SU-DHL-6 (cell line): ENCODE results near the gene BANK1.

Source experiments
- H2AFZ ChIP-seq: fragments of 200-600 bp; sonication (generic); 2 replicates; pipeline ENCODE4 v1.6.1; 2014; ENCODE audit warnings: low read depth, mild to moderate bottlenecking, moderate library complexity, mixed read lengths, antibody characterized with exemption, low read length; ENCODE audit not compliant: severe bottlenecking
- H3F3A ChIP-seq: fragments of 200-600 bp; shearing (Covaris generic); 2 replicates; pipeline ENCODE4 v1.6.0; 2016; ENCODE audit warnings: antibody characterized with exemption, mild to moderate bottlenecking; ENCODE audit not compliant: insufficient read depth
- H3K27ac ChIP-seq: fragments of 200-600 bp; sonication (generic); 2 replicates; pipeline ENCODE4 v1.5.1; 2016; ENCODE audit warnings: low read depth, mild to moderate bottlenecking, low read length, moderate library complexity, mixed read lengths
- H3K27me3 ChIP-seq: fragments of 200-600 bp; sonication (generic), shearing (Covaris generic); 2 replicates; pipeline ENCODE4 v1.6.0; 2014; ENCODE audit warnings: mild to moderate bottlenecking, low read length
- H3K36me3 ChIP-seq: fragments of 200-600 bp; sonication (generic); 2 replicates; pipeline ENCODE4 v1.6.1; 2014; ENCODE audit warnings: mild to moderate bottlenecking, low read length, mixed read lengths
- H3K4me2 ChIP-seq: fragments of 300-600, 200-600 bp; shearing (Covaris generic), sonication (generic); 2 replicates; pipeline ENCODE4 v1.6.0; 2014; ENCODE audit warnings: low read length, low read depth, mild to moderate bottlenecking; ENCODE audit not compliant: poor library complexity, severe bottlenecking
- H3K4me3 ChIP-seq: fragments of 200-600 bp; sonication (generic); 2 replicates; pipeline ENCODE4 v1.5.1; 2014; ENCODE audit warnings: antibody characterized with exemption, low read length, mild to moderate bottlenecking, mixed read lengths; ENCODE audit not compliant: insufficient read depth, poor library complexity, severe bottlenecking
- H3K79me2 ChIP-seq: fragments of 200-600 bp; sonication (generic); 2 replicates; pipeline ENCODE4 v1.6.1; 2014; ENCODE audit warnings: mild to moderate bottlenecking, low read length, moderate library complexity; ENCODE audit not compliant: insufficient read depth
- H3K9ac ChIP-seq: fragments of 200-600 bp; sonication (generic); 2 replicates; pipeline ENCODE4 v1.7.0; 2014; ENCODE audit warnings: mild to moderate bottlenecking, low read length
- H3K9me2 ChIP-seq: fragments of 200-600 bp; sonication (generic); replicated peaks from 2 replicates; pipeline ENCODE4 v1.6.1; 2014; ENCODE audit warnings: low read length; ENCODE audit not compliant: insufficient read depth
- H3K9me3 ChIP-seq: fragments of 200-600 bp; sonication (generic); 2 replicates; pipeline ENCODE4 v1.6.1; 2014; ENCODE audit warnings: low read length, mixed read lengths; ENCODE audit not compliant: insufficient read depth
- H4K20me1 ChIP-seq: fragments of 200-600 bp; sonication (generic); 2 replicates; pipeline ENCODE4 v1.6.1; 2014; ENCODE audit warnings: low read depth, mild to moderate bottlenecking, antibody characterized with exemption, low read length, moderate library complexity, mixed read lengths
- EZH2phosphoT487 ChIP-seq: fragments of 200-600 bp; sonication (generic), shearing (Covaris generic); conservative IDR thresholded peaks from 2 replicates; pipeline ENCODE4 v1.6.1; 2018; ENCODE audit warnings: mild to moderate bottlenecking, antibody characterized with exemption, low read length, moderate library complexity, mixed read lengths
- TF ChIP-seq, protein P1 (sequence below): fragments of 200-600 bp; sonication (generic); IDR thresholded peaks from one replicate; pipeline ENCODE4 v1.5.1; 2017; ENCODE audit warnings: antibody characterized with exemption, mild to moderate bottlenecking, low read length, moderate library complexity; ENCODE audit not compliant: insufficient read depth, poor library complexity, severe bottlenecking

The BANK1 gene

DNA sequence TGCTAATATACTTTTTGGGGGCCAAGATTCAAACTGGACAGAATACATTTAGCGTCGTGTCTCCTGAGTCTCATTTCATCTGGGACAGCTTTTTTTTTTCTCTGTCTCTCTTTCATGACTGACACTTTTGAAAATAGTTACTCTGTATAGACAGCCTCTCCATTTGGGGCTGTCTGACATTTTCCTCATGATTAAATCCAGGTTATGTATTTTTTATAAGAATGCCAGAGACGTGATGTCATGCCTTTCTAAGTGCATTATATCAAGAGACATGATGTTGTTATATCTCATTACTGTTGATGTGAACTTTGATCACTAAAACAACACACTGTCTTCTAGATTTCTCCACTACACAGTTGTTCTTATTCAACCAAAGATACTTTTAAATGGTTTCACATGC lies 199.0 kb downstream of the BANK1 start:
- Histone ChIP-seq H3K9me3 (no peaks in the 10 kb centered on the region), H3K27ac (no peak overlapping the region), H3K9ac (no peak overlapping the region), H3F3A (no peaks in the 10 kb centered on the region), H3K4me2 (no peak overlapping the region), H3K79me2 (no peaks in the 10 kb centered on the region), H2AFZ (no peak overlapping the region), H3K4me3 (no peak overlapping the region), H3K36me3 (no peaks in the 10 kb centered on the region), H4K20me1 (no peaks in the 10 kb centered on the region), H3K27me3 (no peaks in the 10 kb centered on the region), H3K9me2 (no peaks in the 10 kb centered on the region)
- TF ChIP-seq EZH2phosphoT487, result no peak
- TF ChIP-seq, protein P1, sequence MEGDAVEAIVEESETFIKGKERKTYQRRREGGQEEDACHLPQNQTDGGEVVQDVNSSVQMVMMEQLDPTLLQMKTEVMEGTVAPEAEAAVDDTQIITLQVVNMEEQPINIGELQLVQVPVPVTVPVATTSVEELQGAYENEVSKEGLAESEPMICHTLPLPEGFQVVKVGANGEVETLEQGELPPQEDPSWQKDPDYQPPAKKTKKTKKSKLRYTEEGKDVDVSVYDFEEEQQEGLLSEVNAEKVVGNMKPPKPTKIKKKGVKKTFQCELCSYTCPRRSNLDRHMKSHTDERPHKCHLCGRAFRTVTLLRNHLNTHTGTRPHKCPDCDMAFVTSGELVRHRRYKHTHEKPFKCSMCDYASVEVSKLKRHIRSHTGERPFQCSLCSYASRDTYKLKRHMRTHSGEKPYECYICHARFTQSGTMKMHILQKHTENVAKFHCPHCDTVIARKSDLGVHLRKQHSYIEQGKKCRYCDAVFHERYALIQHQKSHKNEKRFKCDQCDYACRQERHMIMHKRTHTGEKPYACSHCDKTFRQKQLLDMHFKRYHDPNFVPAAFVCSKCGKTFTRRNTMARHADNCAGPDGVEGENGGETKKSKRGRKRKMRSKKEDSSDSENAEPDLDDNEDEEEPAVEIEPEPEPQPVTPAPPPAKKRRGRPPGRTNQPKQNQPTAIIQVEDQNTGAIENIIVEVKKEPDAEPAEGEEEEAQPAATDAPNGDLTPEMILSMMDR, result no peak

DNA sequence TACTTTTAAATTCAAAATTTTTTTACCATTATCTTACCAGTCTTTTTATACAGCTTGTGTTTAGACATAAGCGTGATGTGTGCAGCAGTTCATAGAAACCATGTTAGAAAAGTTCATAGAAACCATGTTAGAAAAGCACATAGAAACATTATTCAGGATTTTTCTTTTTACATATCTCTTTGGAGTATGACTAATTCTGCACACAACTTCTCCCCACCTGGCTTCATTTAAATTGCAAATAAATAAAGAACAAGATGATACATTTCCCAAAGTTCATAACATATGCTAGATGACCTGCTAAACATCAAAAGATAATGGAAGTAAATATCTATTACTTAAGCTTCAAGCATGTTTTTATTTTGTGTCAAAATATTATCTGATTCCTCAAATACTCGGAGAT lies 201.9 kb downstream of the BANK1 start:
- Histone ChIP-seq H3K9me3 (no peaks in the 10 kb centered on the region), H3K79me2 (no peaks in the 10 kb centered on the region), H2AFZ (no peak overlapping the region), H3K4me2 (no peak overlapping the region), H3F3A (no peaks in the 10 kb centered on the region), H3K9me2 (no peaks in the 10 kb centered on the region), H3K27ac (no peak overlapping the region), H3K4me3 (no peak overlapping the region), H3K27me3 (no peaks in the 10 kb centered on the region), H4K20me1 (no peaks in the 10 kb centered on the region), H3K9ac (no peak overlapping the region), H3K36me3 (no peaks in the 10 kb centered on the region)
- no peak for TF ChIP-seq EZH2phosphoT487
- TF ChIP-seq, protein P1, result no peak

DNA sequence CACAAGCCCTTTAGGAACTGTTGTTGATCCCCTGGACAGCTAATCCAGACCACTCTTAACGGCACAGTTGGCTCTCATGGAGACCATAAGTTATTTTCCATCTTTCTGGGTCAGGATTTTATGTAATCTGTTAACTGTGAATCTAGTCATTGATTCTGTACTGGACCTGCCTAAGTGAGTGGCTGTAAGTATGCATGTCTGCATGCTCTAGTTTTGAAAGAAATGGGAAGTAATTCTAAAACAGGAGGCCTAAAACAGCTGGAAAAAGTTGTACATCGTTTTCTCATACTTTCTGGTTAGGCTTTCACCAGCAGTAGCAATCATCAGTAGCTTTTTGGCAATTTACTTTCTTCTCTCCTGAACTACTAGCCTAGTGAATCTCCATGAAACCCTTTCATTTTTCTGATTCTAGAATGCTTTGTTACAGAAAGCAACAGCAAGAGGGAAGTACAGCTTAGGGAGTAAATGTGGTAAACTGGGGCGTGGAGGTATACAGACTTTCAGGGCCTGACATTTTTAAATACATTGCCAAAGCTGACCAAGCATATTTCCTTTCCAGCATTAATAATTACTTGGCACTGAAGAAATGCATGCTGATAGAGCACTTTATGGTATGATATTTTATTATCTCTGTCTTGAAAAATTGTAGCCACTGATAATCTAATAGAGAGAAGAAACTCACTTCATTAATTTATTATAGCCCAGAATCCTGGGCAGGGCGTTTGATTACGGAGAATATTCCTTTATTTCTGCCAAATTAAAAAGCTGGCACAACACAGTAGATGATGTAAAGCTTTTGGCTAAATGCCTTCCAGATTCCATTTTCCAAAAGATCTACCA lies 202.7 kb downstream of the BANK1 start:
- no peak overlapping the region for H3K9ac ChIP-seq
- no peak overlapping the region for H3K4me2 ChIP-seq
- no peaks in the 10 kb centered on the region for H4K20me1 ChIP-seq
- H2AFZ ChIP-seq, result no peak overlapping the region
- no peaks in the 10 kb centered on the region for H3K9me2 ChIP-seq
- no peaks in the 10 kb centered on the region for H3K9me3 ChIP-seq
- no peak overlapping the region for H3K4me3 ChIP-seq
- H3K36me3 ChIP-seq, result no peaks in the 10 kb centered on the region
- no peaks in the 10 kb centered on the region for H3F3A ChIP-seq
- no peaks in the 10 kb centered on the region for H3K27me3 ChIP-seq
- TF ChIP-seq, protein P1, result no peak
- no peak for TF ChIP-seq EZH2phosphoT487
- H3K79me2 ChIP-seq, result no peaks in the 10 kb centered on the region
- no peak overlapping the region for H3K27ac ChIP-seq
